Fibroblast of lung (primary cell): ENCODE measurements around the gene NUP160.

ENCODE experiments used
- CTCF ChIP-seq, 2 donors: IDR thresholded peaks in 1 of 2; conservative IDR thresholded peaks in 1 of 2; 1 replicate in 1 of 2; 2 replicates in 1 of 2; pipeline ENCODE4 v1.5.1; 2011 to 2012; ENCODE audit warnings: low read length in 2 of 2, control low read depth in 1 of 2, inconsistent platforms in 1 of 2, low read depth in 1 of 2, mild to moderate bottlenecking in 1 of 2
- EZH2 ChIP-seq: IDR thresholded peaks from 2 replicates; pipeline ENCODE4 v1.5.1; 2012; ENCODE audit warnings: low read length, control low read depth, mild to moderate bottlenecking; ENCODE audit errors: missing control alignments

GRCh38 chr11:47819743-47820142 lies 28.4 kb downstream of the NUP160 start:
- TF ChIP-seq CTCF (conservative IDR thresholded peaks at IDR 0.05 in 1 of 2, IDR thresholded peaks at IDR 0.05 in 1 of 2; ENCODE audit: low read depth in 1 of 2, low read length in 2 of 2) (no peak), EZH2 (no peak)
